Ishikawa (cell line): ENCODE data around the gene PID1.

Experiments
- CEBPB ChIP-seq: IDR thresholded peaks from 2 replicates; pipeline ENCODE4 v1.6.1; 2012
- CREB1 ChIP-seq: IDR thresholded peaks from 2 replicates; pipeline ENCODE4 v1.6.1; 2012; ENCODE audit warnings: low read depth
- EGR1 ChIP-seq: IDR thresholded peaks from 2 replicates; pipeline ENCODE4 v1.6.1; 2012
- EP300 ChIP-seq: IDR thresholded peaks from 2 replicates; pipeline ENCODE4 v1.6.1; 2012; ENCODE audit warnings: borderline replicate concordance
- FOXM1 ChIP-seq: IDR thresholded peaks from 2 replicates; pipeline ENCODE4 v1.6.1; 2012; ENCODE audit warnings: low read depth, borderline replicate concordance
- MAX ChIP-seq: IDR thresholded peaks from 2 replicates; pipeline ENCODE4 v1.6.1; 2012
- NFIC ChIP-seq: IDR thresholded peaks from 2 replicates; pipeline ENCODE4 v1.6.1; 2012
- RAD21 ChIP-seq: IDR thresholded peaks from 2 replicates; pipeline ENCODE4 v1.6.1; 2012; ENCODE audit warnings: low read depth
- REST ChIP-seq: IDR thresholded peaks from 2 replicates; pipeline ENCODE4 v1.6.1; 2012; ENCODE audit warnings: low read depth, mild to moderate bottlenecking
- TAF1 ChIP-seq: IDR thresholded peaks from 2 replicates; pipeline ENCODE4 v1.6.1; 2012; ENCODE audit warnings: low read depth, mild to moderate bottlenecking
- TCF12 ChIP-seq: IDR thresholded peaks from 2 replicates; pipeline ENCODE4 v1.6.1; 2012; ENCODE audit warnings: low read depth
- TEAD4 ChIP-seq: IDR thresholded peaks from 2 replicates; pipeline ENCODE4 v1.6.1; 2012
- USF1 ChIP-seq: IDR thresholded peaks from 2 replicates; pipeline ENCODE4 v1.6.1; 2012
- YY1 ChIP-seq: IDR thresholded peaks from 2 replicates; pipeline ENCODE4 v1.6.1; 2012; ENCODE audit warnings: low read depth
- ZBTB7A ChIP-seq: IDR thresholded peaks from 2 replicates; pipeline ENCODE4 v1.6.1; 2012; ENCODE audit warnings: low read depth

The PID1 gene

GRCh38 chr2:229137066-229137465, 134.0 kb downstream of the PID1 start:
- no peak for TF ChIP-seq TEAD4

GRCh38 chr2:229133155-229133772, 137.8 kb downstream of the PID1 start:
- TF ChIP-seq CEBPB, result no peak
- peak; percentile 45 for TF ChIP-seq RAD21
- no peak for TF ChIP-seq REST
- TF ChIP-seq NFIC, result no peak
- no peak for TF ChIP-seq YY1
- no peak for TF ChIP-seq EP300
- no peak for TF ChIP-seq USF1
- TF ChIP-seq TAF1, result no peak
- TF ChIP-seq EGR1, result no peak

GRCh38 chr2:229132236-229132635, 138.9 kb downstream of the PID1 start:
- TF ChIP-seq TCF12 (no peak), NFIC (no peak), USF1 (no peak), TEAD4 (no peak), FOXM1 (no peak), REST (no peak), RAD21 (no peak), EGR1 (no peak), MAX (no peak), CEBPB (no peak), EP300 (no peak), YY1 (no peak), CREB1 (no peak), ZBTB7A (no peak), TAF1 (no peak)

GRCh38 chr2:229130522-229130921, 140.6 kb downstream of the PID1 start:
- TF ChIP-seq EGR1 (no peak), NFIC (no peak), TCF12 (no peak), MAX (no peak), USF1 (no peak), YY1 (no peak), TAF1 (no peak), RAD21 (no peak), EP300 (no peak), REST (no peak), TEAD4 (no peak), CEBPB (no peak), ZBTB7A (no peak), CREB1 (no peak), FOXM1 (no peak)
